GM12875 (cell line): ENCODE results near the gene PIGQ.

Experiments used
- H3K4me3 ChIP-seq: one replicate; pipeline ENCODE4 v1.5.1; 2011; ENCODE audit warnings: low read depth, low read length, control low read depth
- TF ChIP-seq, protein P1 (sequence below): IDR thresholded peaks from 2 replicates; pipeline ENCODE4 v1.5.1; 2011; ENCODE audit warnings: low read depth, mild to moderate bottlenecking, control low read depth, inconsistent platforms, low read length, moderate library complexity, borderline replicate concordance; ENCODE audit not compliant: insufficient read depth

The PIGQ gene

DNA sequence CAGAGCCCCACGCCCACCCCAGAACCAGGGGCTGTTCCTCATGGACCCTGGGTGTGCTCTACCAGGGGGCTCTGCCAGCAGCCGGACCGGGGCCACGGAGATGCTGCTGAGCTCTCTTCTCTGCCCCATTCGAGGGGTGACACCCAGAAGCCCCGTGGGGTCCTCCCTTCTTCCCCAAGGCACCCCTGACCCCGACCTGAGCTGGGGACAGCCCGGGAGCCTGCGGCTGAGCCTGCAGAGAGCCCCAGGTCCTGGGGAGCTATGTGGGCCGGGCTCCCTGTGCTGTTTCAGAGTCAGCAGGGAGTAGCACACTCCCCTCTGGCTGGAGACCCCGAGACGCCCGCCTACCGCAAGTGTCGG is 10.8 kb upstream of the PIGQ start:
- TF ChIP-seq, protein P1, sequence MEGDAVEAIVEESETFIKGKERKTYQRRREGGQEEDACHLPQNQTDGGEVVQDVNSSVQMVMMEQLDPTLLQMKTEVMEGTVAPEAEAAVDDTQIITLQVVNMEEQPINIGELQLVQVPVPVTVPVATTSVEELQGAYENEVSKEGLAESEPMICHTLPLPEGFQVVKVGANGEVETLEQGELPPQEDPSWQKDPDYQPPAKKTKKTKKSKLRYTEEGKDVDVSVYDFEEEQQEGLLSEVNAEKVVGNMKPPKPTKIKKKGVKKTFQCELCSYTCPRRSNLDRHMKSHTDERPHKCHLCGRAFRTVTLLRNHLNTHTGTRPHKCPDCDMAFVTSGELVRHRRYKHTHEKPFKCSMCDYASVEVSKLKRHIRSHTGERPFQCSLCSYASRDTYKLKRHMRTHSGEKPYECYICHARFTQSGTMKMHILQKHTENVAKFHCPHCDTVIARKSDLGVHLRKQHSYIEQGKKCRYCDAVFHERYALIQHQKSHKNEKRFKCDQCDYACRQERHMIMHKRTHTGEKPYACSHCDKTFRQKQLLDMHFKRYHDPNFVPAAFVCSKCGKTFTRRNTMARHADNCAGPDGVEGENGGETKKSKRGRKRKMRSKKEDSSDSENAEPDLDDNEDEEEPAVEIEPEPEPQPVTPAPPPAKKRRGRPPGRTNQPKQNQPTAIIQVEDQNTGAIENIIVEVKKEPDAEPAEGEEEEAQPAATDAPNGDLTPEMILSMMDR: no peak
- H3K4me3 ChIP-seq: no peak overlapping the region

DNA sequence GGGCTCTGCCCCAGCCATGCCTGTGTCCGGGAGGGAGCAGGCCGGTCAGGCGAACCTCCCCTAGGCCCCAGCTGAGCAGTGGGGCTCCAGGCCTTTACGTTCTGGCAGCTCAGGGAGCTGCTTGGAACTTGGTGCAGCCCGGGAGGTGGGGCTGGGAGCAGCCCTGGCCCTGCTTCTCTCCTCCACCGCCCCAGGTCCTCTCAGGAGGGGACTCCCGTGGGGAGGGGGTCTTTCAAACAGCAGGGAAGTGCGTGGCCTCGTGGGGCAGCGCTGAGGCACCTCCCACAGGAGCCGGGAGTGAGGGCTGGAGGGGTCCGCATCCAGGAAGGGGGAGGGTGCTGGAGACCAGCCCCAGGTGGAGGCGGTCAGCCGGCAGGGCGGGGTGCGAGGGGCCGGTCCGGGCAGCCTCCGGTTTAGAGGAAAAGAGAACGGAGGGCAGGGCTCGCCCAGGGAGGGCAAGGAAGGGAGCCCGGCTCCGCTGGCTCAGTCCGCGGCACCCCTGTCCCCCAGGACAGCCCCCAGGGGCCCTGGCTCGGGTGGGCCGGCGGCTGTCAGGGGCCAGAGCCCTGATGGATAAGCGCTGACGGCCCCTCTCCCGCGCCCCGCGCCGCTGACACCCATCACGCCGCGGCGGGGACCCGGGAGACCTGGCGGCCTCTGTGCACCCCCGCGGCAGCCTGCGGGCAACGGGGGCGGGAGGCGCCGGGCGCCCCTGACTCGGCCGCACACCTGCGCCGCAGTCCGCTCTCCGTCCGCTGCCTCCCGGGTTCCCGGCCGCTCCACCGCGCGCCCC is 10.2 kb upstream of the PIGQ start:
- no peak overlapping the region for H3K4me3 ChIP-seq
- TF ChIP-seq, protein P1: no peak

DNA sequence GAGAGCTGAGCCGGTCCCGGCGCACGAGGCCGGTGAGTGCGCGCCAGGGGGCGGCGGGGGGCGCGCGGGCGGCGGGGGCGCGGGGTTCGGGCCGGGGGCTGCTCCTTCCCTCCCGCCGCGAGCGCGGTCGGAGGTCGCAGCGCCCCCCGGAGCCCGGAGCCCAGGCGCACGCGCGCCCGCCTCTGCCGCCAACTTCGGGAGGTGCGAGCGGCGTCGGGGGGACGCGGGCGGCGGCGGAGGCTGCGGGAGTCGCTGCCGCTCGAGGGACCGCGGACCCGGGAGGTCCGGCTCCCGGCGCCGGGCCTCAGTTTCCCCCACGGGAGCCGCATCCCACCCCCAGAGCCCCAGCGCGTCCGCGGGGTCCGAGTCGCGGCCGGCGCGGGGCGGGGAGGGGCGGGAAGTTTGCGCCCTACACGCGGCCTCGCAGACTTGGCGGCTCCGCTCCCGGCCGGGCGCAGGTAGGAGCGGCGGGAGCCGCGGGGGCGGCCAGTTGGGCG is 9.5 kb upstream of the PIGQ start, which contains the start of gene PRR35:
TSS of gene PRR35 (plus strand) at position 191 of the 497 bp plus-strand sequence. CDS start 2,901 bp downstream, outside the sequence.
- H3K4me3 ChIP-seq: no peak within 1 kb of the TSS
- TF ChIP-seq, protein P1: no peak

DNA sequence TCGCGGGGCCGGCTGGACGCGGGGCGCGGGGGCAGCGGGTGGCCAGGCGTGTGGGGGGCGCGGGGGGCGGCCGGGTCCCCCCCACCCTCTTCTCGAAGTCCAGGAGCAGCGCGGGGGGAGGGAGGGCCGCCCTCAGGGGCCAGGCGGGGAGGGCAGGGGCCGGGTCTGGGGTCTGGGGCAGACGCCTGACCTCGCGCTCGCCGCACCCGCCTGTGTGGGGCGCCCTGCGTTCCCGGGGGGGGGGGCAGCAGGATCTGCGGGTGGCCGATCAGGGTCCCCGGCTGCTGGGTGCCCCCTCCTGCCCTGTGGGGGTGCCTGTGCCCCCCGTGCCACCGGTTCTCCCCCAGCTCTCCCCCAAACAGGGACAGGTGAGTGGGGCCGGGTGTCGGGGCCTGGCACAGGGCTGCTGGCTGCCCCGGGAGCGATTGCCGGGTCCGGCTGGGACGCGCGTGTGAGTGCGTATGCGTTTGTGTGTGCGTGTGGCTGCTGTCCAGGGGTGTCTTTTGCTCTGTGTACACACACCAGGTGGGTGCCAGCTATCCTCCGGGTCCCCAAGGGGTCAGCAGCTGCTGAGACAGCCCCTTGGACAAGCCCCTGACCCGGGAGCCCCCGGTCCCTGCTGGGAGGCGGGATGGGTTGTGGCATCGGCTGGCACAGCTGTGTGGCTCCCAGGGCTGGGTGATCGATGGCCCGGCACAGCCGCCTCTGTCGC is 8.9 kb upstream of the PIGQ start:
- no peak overlapping the region for H3K4me3 ChIP-seq

DNA sequence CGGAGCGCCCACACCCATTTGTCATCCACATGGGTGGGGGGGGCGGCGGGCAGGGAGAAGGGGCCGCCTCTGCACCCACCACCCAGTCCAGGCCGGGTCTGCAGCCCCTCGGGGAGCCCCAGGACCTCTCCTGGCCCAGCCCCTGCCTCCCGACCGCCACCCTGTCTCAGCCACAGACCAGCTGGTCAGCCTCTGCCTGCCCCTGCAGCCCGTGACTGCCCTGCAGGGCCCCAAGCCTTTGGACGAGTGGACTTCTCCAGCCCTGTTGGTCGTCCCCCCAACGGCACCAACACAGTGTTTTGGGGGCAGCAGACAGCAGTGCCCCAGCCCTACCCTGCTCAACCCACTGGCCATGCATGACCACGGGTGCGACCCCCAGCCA is 8.4 kb upstream of the PIGQ start:
- TF ChIP-seq, protein P1: no peak
- H3K4me3 ChIP-seq: no peak overlapping the region

More for the DNA sequence above, 8.9 kb upstream of the PIGQ start:
- TF ChIP-seq, protein P1: no peak

DNA sequence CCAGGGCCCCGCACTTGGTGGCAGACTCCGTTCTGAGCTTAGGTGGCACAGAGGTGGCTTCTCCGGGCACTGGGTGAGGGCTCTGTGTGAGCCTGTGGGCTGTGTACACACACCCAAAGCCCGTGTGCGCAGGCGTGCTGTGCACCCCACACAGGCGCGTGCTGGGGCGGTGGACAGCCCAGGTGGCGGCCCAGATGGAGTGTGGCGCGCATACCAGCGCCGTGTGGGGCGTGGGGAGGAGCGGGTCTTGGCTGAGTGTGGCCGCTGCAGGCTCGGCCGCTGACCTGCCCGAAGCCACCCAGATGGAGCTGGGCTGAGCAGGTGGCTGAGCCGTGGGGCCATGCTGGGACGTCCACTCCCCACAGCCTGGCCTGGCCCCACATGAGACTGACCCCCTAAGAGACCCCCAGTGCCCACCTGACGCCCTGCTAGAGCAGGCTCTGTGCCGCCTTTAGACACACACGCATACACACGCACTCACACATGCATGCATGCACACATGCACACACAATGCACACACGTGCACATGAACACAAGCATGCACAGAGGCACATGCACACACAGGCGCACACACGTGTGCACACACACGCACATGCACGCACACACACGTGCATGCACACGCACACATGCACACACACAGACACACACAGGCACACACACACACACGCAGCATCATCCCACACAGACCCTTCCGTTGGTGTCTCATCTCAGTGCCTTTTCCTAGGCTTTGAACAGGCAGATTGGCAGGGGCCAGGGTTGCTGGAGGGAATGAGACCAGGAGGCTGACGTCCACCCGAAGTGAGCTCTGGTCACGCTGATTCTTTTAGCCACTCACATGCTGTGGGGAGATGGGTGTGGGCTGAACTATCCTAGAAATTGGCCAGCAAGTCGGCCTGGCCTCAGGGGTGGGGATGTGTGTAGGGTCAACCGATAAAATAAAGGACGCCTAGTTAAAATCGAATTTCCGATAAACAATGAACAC is 7.5 kb upstream of the PIGQ start:
- TF ChIP-seq, protein P1: no peak

More for the DNA sequence above, 7.5 kb upstream of the PIGQ start:
- no peak overlapping the region for H3K4me3 ChIP-seq
